Osteoblast (primary cell): Measurements from ENCODE around the gene IL17RC. TPM values are rescaled to one million over a fixed set of nuclear protein-coding genes. Genes with fewer than 3 reads are reported as not detected.

ENCODE experiments used
- DNase-seq: peaks from one replicate; pipeline ENCODE4 v3.0.0; 2011; ENCODE audit warnings: low spot score, mixed read lengths; ENCODE audit not compliant: insufficient read length; ENCODE audit errors: missing footprints
- H2AFZ ChIP-seq: 2 replicates; pipeline ENCODE4 v1.6.0; 2011; ENCODE audit warnings: mild to moderate bottlenecking, low read length
- H3K27ac ChIP-seq: 2 replicates; pipeline ENCODE4 v1.5.1; 2011; ENCODE audit warnings: mild to moderate bottlenecking, low read depth, low read length, moderate library complexity
- H3K27me3 ChIP-seq: 2 replicates; pipeline ENCODE4 v1.6.0; 2012; ENCODE audit warnings: mild to moderate bottlenecking, control low read depth, inconsistent platforms, low read length, moderate library complexity; ENCODE audit not compliant: insufficient read depth
- H3K36me3 ChIP-seq: 2 replicates; pipeline ENCODE4 v1.5.1; 2011; ENCODE audit warnings: mild to moderate bottlenecking, low read length, control low read depth, moderate library complexity; ENCODE audit not compliant: insufficient read depth
- H3K4me1 ChIP-seq: 2 replicates; pipeline ENCODE4 v1.5.1; 2011; ENCODE audit warnings: mild to moderate bottlenecking, low read length, control low read depth, moderate library complexity; ENCODE audit not compliant: insufficient read depth
- H3K4me2 ChIP-seq: 2 replicates; pipeline ENCODE4 v1.6.0; 2011; ENCODE audit warnings: mild to moderate bottlenecking, low read length; ENCODE audit not compliant: insufficient read depth
- H3K4me3 ChIP-seq: fragments of 200-600 bp; sonication (generic); 3 replicates; pipeline ENCODE4 v1.5.1; 2012; ENCODE audit warnings: mild to moderate bottlenecking, low read length, inconsistent platforms; ENCODE audit not compliant: insufficient read depth
- H3K79me2 ChIP-seq: 2 replicates; pipeline ENCODE4 v1.6.0; 2012; ENCODE audit warnings: mild to moderate bottlenecking, low read length, control low read depth, inconsistent platforms; ENCODE audit not compliant: insufficient read depth
- H3K9me3 ChIP-seq: 2 replicates; pipeline ENCODE4 v1.5.1; 2011; ENCODE audit warnings: low read depth, low read length, control low read depth
- H4K20me1 ChIP-seq: 2 replicates; pipeline ENCODE4 v1.6.0; 2012; ENCODE audit warnings: mild to moderate bottlenecking, low read length, control low read depth; ENCODE audit not compliant: insufficient read depth
- small RNA-seq: library from RNA; depleted of rRNA; stranded (forward); fragments of <200 nt; gene quantifications from one replicate; pipeline ENCODE3, GENCODE V24; 2012
- total RNA-seq: library from RNA; depleted of rRNA; stranded (reverse); fragments of >200 nt; gene quantifications from 2 replicates; pipeline ENCODE4 v1.2.3, GENCODE V29; 2012
- TF ChIP-seq, protein P1 (sequence below): IDR thresholded peaks from 2 replicates; pipeline ENCODE4 v1.5.1; 2011; ENCODE audit warnings: mild to moderate bottlenecking, low read depth, low read length, moderate library complexity; ENCODE audit errors: extremely low read depth

The IL17RC gene
- total RNA-seq, 1 donor = 47.0 TPM

DNA sequence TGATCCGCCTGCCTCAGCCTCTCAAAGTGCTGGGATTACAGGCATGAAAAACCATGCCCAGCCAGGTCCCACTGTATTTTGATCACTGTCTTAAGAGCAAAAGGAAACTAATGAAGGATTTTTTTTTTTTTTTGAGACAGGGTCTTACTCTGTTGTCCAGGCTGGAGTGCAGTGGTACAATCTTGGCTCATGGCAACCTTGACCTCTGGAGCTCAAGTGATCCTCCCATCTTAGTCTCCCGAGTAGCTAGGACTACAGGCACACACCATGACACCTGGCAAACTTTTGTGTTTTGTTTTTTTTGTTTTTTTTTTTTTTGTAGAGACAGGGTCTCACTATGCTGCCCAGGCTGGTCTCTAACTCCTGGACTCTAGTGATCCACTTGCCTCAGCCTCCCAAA, 63.4 kb downstream of the IL17RC start:
- Histone ChIP-seq H3K36me3 (peaks cover 14% of the 10 kb centered on the region), H3K27ac (no peak overlapping the region), H3K4me2 (no peak overlapping the region), H4K20me1 (peaks cover 4% of the 10 kb centered on the region), H3K4me1 (peaks cover 23% of the 10 kb centered on the region), H2AFZ (no peak overlapping the region), H3K9me3 (no peaks in the 10 kb centered on the region), H3K27me3 (no peaks in the 10 kb centered on the region), H3K79me2 (peaks cover 46% of the 10 kb centered on the region), H3K4me3 (no peak overlapping the region)
- DNase-seq = no peak
- TF ChIP-seq, protein P1, sequence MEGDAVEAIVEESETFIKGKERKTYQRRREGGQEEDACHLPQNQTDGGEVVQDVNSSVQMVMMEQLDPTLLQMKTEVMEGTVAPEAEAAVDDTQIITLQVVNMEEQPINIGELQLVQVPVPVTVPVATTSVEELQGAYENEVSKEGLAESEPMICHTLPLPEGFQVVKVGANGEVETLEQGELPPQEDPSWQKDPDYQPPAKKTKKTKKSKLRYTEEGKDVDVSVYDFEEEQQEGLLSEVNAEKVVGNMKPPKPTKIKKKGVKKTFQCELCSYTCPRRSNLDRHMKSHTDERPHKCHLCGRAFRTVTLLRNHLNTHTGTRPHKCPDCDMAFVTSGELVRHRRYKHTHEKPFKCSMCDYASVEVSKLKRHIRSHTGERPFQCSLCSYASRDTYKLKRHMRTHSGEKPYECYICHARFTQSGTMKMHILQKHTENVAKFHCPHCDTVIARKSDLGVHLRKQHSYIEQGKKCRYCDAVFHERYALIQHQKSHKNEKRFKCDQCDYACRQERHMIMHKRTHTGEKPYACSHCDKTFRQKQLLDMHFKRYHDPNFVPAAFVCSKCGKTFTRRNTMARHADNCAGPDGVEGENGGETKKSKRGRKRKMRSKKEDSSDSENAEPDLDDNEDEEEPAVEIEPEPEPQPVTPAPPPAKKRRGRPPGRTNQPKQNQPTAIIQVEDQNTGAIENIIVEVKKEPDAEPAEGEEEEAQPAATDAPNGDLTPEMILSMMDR = no peak

Small RNA genes within 50 kb of the gene (small RNA-seq; reads per million reads assigned to genes)
- gene RNU6-882P = not detected

Other genes starting within 250 kb of the IL17RC start
- not detected in 2 replicates for gene CPNE9, start 213.3 kb upstream of the IL17RC start, total RNA-seq
- gene BRPF1, start 185.4 kb upstream of the IL17RC start, total RNA-seq = 14.1 and 14.5 TPM in 2 replicates
- gene OGG1, start 167.1 kb upstream of the IL17RC start, total RNA-seq = 24.8 and 25.7 TPM in 2 replicates
- gene CAMK1, start 147.2 kb upstream of the IL17RC start, total RNA-seq = 22.1 and 25.9 TPM in 2 replicates
- 88.4 and 102 TPM in 2 replicates for gene TADA3, start 124.6 kb upstream of the IL17RC start, total RNA-seq
- gene ARPC4, start 124.0 kb upstream of the IL17RC start, total RNA-seq = 203 and 222 TPM in 2 replicates
- gene TTLL3, start 106.8 kb upstream of the IL17RC start, total RNA-seq = 31.1 and 33.9 TPM in 2 replicates
- gene RPUSD3, start 73.1 kb upstream of the IL17RC start, total RNA-seq = 18.6 and 19.2 TPM in 2 replicates
- gene CIDEC, start 36.8 kb upstream of the IL17RC start, total RNA-seq = not detected in 2 replicates
- gene JAGN1, start 26.5 kb upstream of the IL17RC start, total RNA-seq = 21.8 and 26.1 TPM in 2 replicates
- 0.29 and 0.72 TPM in 2 replicates for gene IL17RE, start 14.2 kb upstream of the IL17RC start, total RNA-seq
- 7.6 and 10.3 TPM in 2 replicates for gene CRELD1, start 16.7 kb downstream of the IL17RC start, total RNA-seq
- 3.5 and 4.3 TPM in 2 replicates for gene PRRT3, start 35.3 kb downstream of the IL17RC start, total RNA-seq
- 55.7 and 58.3 TPM in 2 replicates for gene EMC3, start 69.7 kb downstream of the IL17RC start, total RNA-seq
- 3.2 and 6.2 TPM in 2 replicates for gene FANCD2, start 109.3 kb downstream of the IL17RC start, total RNA-seq
- gene FANCD2OS, start 191.2 kb downstream of the IL17RC start, total RNA-seq = not detected in 2 replicates
- gene BRK1, start 198.6 kb downstream of the IL17RC start, total RNA-seq = 113 and 114 TPM in 2 replicates
- 33.9 and 36.9 TPM in 2 replicates for gene VHL, start 224.7 kb downstream of the IL17RC start, total RNA-seq
- 3.2 and 4.0 TPM in 2 replicates for gene IRAK2, start 247.8 kb downstream of the IL17RC start, total RNA-seq